ENCODE data around the gene SNAP91. TPM values are rescaled to one million over a fixed set of nuclear protein-coding genes. Genes with fewer than 3 reads are reported as not detected.
"Not testable (repeated sequence)": the region's sequence is repeated elsewhere in the genome, so short reads cannot be mapped to it uniquely, and the experiment has no call there.

SNAP91 gene
- polyA plus RNA-seq, 5 donors = 0.46 to 1.6 (median 1.0) TPM

- DNase-seq = not testable (repeated sequence)
Measured at GRCh38 chr6:83629908-83630307, 79.0 kb downstream of the SNAP91 start.

- peak in 1 of 2 donors; percentile 12 for DNase-seq
Measured at GRCh38 chr6:83615025-83615999, 93.6 kb downstream of the SNAP91 start.

GRCh38 chr6:83613378-83613777, 95.5 kb downstream of the SNAP91 start:
- DNase-seq = no peak

- no peak for DNase-seq
Measured at GRCh38 chr6:83609248-83609647, 99.7 kb downstream of the SNAP91 start.

- DNase-seq = no peak
Measured at GRCh38 chr6:83605517-83605916, 103.4 kb downstream of the SNAP91 start.

GRCh38 chr6:83603551-83603950, 105.3 kb downstream of the SNAP91 start:
- DNase-seq = no peak

- DNase-seq = no peak
Measured at GRCh38 chr6:83601119-83601518, 107.8 kb downstream of the SNAP91 start.

GRCh38 chr6:83600459-83600858, 108.4 kb downstream of the SNAP91 start:
- no peak for DNase-seq

GRCh38 chr6:83597511-83597910, 111.4 kb downstream of the SNAP91 start:
- no peak for DNase-seq

- peak; percentile 41 to 61 for DNase-seq
Measured at GRCh38 chr6:83597051-83597450, 111.8 kb downstream of the SNAP91 start.

GRCh38 chr6:83594941-83595340, 114.0 kb downstream of the SNAP91 start:
- no peak for DNase-seq

- DNase-seq = no peak
Measured at GRCh38 chr6:83593395-83593785, 115.5 kb downstream of the SNAP91 start.

- DNase-seq = no peak
Measured at GRCh38 chr6:83592770-83593394, 116.0 kb downstream of the SNAP91 start.

- DNase-seq = no peak
Measured at GRCh38 chr6:83590416-83590815, 118.5 kb downstream of the SNAP91 start.

- DNase-seq = peak; percentile 40 to 61
Measured at GRCh38 chr6:83589076-83589475, 119.8 kb downstream of the SNAP91 start.

- no peak for DNase-seq
Measured at GRCh38 chr6:83578057-83578456, 130.8 kb downstream of the SNAP91 start.

GRCh38 chr6:83574783-83575182, 134.1 kb downstream of the SNAP91 start:
- no peak for DNase-seq

GRCh38 chr6:83571663-83572185, 137.2 kb downstream of the SNAP91 start:
- not testable (repeated sequence) for DNase-seq

GRCh38 chr6:83558975-83559374, 149.9 kb downstream of the SNAP91 start:
- DNase-seq = no peak

GRCh38 chr6:83556871-83557270, 152.0 kb downstream of the SNAP91 start:
- DNase-seq = no peak

GRCh38 chr6:83551748-83552147, 157.2 kb downstream of the SNAP91 start:
- DNase-seq = not testable (repeated sequence)

- not testable (repeated sequence) for DNase-seq
Measured at GRCh38 chr6:83550482-83550881, 158.4 kb downstream of the SNAP91 start.

- DNase-seq = no peak
Measured at GRCh38 chr6:83546636-83547035, 162.3 kb downstream of the SNAP91 start.
